Loucy (cell line): ENCODE data around the gene COLEC11.

Experiments
- H2AFZ ChIP-seq: fragments of 200-600 bp; sonication (generic); 2 replicates; pipeline ENCODE4 v1.6.0; 2016; ENCODE audit warnings: antibody characterized with exemption, mild to moderate bottlenecking, low read length, moderate library complexity
- H3F3A ChIP-seq: fragments of 200-600 bp; 2 replicates; pipeline ENCODE4 v1.6.0; 2016; ENCODE audit warnings: antibody characterized with exemption, low read depth, mild to moderate bottlenecking
- H3K27me3 ChIP-seq: fragments of 200-600 bp; sonication (generic); 2 replicates; pipeline ENCODE4 v1.6.1; 2014; ENCODE audit warnings: low read length, mild to moderate bottlenecking; ENCODE audit not compliant: insufficient read depth, poor library complexity, severe bottlenecking
- H3K36me3 ChIP-seq: fragments of 200-600 bp; sonication (generic); 2 replicates; pipeline ENCODE4 v1.6.1; 2016; ENCODE audit warnings: low read length; ENCODE audit not compliant: insufficient read depth
- H3K4me1 ChIP-seq: fragments of 200-600 bp; sonication (generic); 2 replicates; pipeline ENCODE4 v1.5.1; 2014; ENCODE audit warnings: low read length, mild to moderate bottlenecking; ENCODE audit not compliant: insufficient read depth, poor library complexity, severe bottlenecking
- H3K4me2 ChIP-seq: fragments of 200-600 bp; sonication (generic); 2 replicates; pipeline ENCODE4 v1.6.0; 2014; ENCODE audit warnings: antibody characterized with exemption, low read length, low read depth, mild to moderate bottlenecking; ENCODE audit not compliant: poor library complexity, severe bottlenecking
- H3K4me3 ChIP-seq: fragments of 200-600 bp; sonication (generic); 2 replicates; pipeline ENCODE4 v1.5.1; 2014; ENCODE audit warnings: low read length, mild to moderate bottlenecking, mixed read lengths; ENCODE audit not compliant: poor library complexity, severe bottlenecking
- H3K79me2 ChIP-seq: fragments of 200-600 bp; sonication (generic); 2 replicates; pipeline ENCODE4 v1.6.1; 2014; ENCODE audit warnings: low read length; ENCODE audit not compliant: insufficient read depth
- H3K9ac ChIP-seq: fragments of 200-600 bp; sonication (generic); 2 replicates; pipeline ENCODE4 v1.6.0; 2014; ENCODE audit warnings: mild to moderate bottlenecking, low read depth, low read length, moderate library complexity; ENCODE audit not compliant: poor library complexity, severe bottlenecking
- H3K9me2 ChIP-seq: fragments of 200-600 bp; sonication (generic); replicated peaks from 2 replicates; pipeline ENCODE4 v1.6.1; 2016; ENCODE audit warnings: low read depth, low read length, mixed read lengths
- H3K9me3 ChIP-seq: fragments of 200-600 bp; sonication (generic); 2 replicates; pipeline ENCODE4 v1.6.1; 2014; ENCODE audit warnings: mild to moderate bottlenecking, antibody characterized with exemption, low read length, low read depth; ENCODE audit not compliant: insufficient read depth
- H4K20me1 ChIP-seq: fragments of 200-600 bp; sonication (generic); 2 replicates; pipeline ENCODE4 v1.6.0; 2014; ENCODE audit warnings: antibody characterized with exemption, low read length, mild to moderate bottlenecking; ENCODE audit not compliant: insufficient read depth, poor library complexity, severe bottlenecking
- CTCF ChIP-seq: fragments of 200-600 bp; sonication (generic); conservative IDR thresholded peaks from 2 replicates; pipeline ENCODE4 v1.5.1; 2014; ENCODE audit warnings: mild to moderate bottlenecking, antibody characterized with exemption, low read length
- EZH2phosphoT487 ChIP-seq: fragments of 200-600 bp; IDR thresholded peaks from 2 replicates; pipeline ENCODE4 v1.6.1; 2018; ENCODE audit warnings: antibody characterized with exemption, mild to moderate bottlenecking, moderate library complexity, borderline replicate concordance

COLEC11 gene

GRCh38 chr2:3597567-3597966 is 2.7 kb downstream of the COLEC11 start:
- H3K4me2 ChIP-seq: no peak overlapping the region
- H3K27me3 ChIP-seq: no peaks in the 10 kb centered on the region
- H2AFZ ChIP-seq: no peak overlapping the region
- H3K4me1 ChIP-seq: no peaks in the 10 kb centered on the region
- no peak for TF ChIP-seq EZH2phosphoT487
- TF ChIP-seq CTCF: no peak
- no peaks in the 10 kb centered on the region for H3F3A ChIP-seq
- H4K20me1 ChIP-seq: no peaks in the 10 kb centered on the region
- H3K4me3 ChIP-seq: no peak overlapping the region
- H3K9ac ChIP-seq: no peak overlapping the region
- H3K36me3 ChIP-seq: peaks cover 7% of the 10 kb centered on the region; the same call in 1 of the 2 replicates
- no peaks in the 10 kb centered on the region for H3K9me3 ChIP-seq
- H3K9me2 ChIP-seq: no peaks in the 10 kb centered on the region
- no peaks in the 10 kb centered on the region for H3K79me2 ChIP-seq

GRCh38 chr2:3598197-3598910 is 3.4 kb downstream of the COLEC11 start:
- Histone ChIP-seq H3K4me2 (no peak overlapping the region), H3K36me3 (peaks cover 6% of the 10 kb centered on the region; the same call in 1 of the 2 replicates), H3K9me3 (no peaks in the 10 kb centered on the region), H3K9ac (no peak overlapping the region), H4K20me1 (no peaks in the 10 kb centered on the region), H3K27me3 (no peaks in the 10 kb centered on the region), H3K9me2 (no peaks in the 10 kb centered on the region), H3K79me2 (no peaks in the 10 kb centered on the region), H2AFZ (no peak overlapping the region), H3F3A (no peaks in the 10 kb centered on the region), H3K4me1 (no peaks in the 10 kb centered on the region), H3K4me3 (no peak overlapping the region)
- TF ChIP-seq EZH2phosphoT487 (no peak), CTCF (no peak)

GRCh38 chr2:3598912-3599854 is 4.3 kb downstream of the COLEC11 start:
- Histone ChIP-seq H4K20me1 (no peaks in the 10 kb centered on the region), H3K9ac (no peak overlapping the region), H3K4me3 (no peak overlapping the region), H3K36me3 (no peaks in the 10 kb centered on the region), H3K4me1 (no peaks in the 10 kb centered on the region), H2AFZ (no peak overlapping the region), H3K79me2 (no peaks in the 10 kb centered on the region), H3K4me2 (no peak overlapping the region), H3F3A (no peaks in the 10 kb centered on the region), H3K27me3 (no peaks in the 10 kb centered on the region), H3K9me2 (no peaks in the 10 kb centered on the region), H3K9me3 (no peaks in the 10 kb centered on the region)
- TF ChIP-seq EZH2phosphoT487: no peak
